COLO668 (cell line): ENCODE results near the gene MAP3K19.
"Not testable (repeated sequence)": the region's sequence is repeated elsewhere in the genome, so short reads cannot be mapped to it uniquely, and the experiment has no call there.

ENCODE experiments used
- DNase-seq: peaks from one replicate; lab custom pipeline; 2025; ENCODE audit not compliant: unreplicated experiment; lab: John Stamatoyannopoulos, UW

The MAP3K19 gene

GRCh38 chr2:135052997-135053474 lies 5.8 kb upstream of the MAP3K19 start:
- no peak for DNase-seq

GRCh38 chr2:135052042-135052876 lies 5.0 kb upstream of the MAP3K19 start, which contains the start of gene RAB3GAP1:
Gene RAB3GAP1 (plus strand): TSS chr2:135052292. CDS start chr2:135052308, 16 bp downstream.
- peak; percentile 76 for DNase-seq

GRCh38 chr2:135050684-135051083 lies 3.4 kb upstream of the MAP3K19 start:
- no peak for DNase-seq

GRCh38 chr2:135050132-135050531 lies 2.9 kb upstream of the MAP3K19 start:
- DNase-seq: no peak

- DNase-seq: no peak
Measured at GRCh38 chr2:135048122-135048521, 875 bp upstream of the MAP3K19 start.

GRCh38 chr2:135043345-135043744 lies 3.9 kb downstream of the MAP3K19 start:
- DNase-seq: no peak

- no peak for DNase-seq
Measured at GRCh38 chr2:135037831-135038230, 9.4 kb downstream of the MAP3K19 start.

GRCh38 chr2:135033216-135033615 lies 14.0 kb downstream of the MAP3K19 start:
- not testable (repeated sequence) for DNase-seq

GRCh38 chr2:135030826-135031225 lies 16.4 kb downstream of the MAP3K19 start:
- DNase-seq: no peak

GRCh38 chr2:135029481-135030134 lies 17.6 kb downstream of the MAP3K19 start:
- DNase-seq: no peak

- DNase-seq: no peak
Measured at GRCh38 chr2:135023886-135024485, 23.3 kb downstream of the MAP3K19 start.

GRCh38 chr2:135022952-135023880 lies 24.0 kb downstream of the MAP3K19 start:
- DNase-seq: no peak

- no peak for DNase-seq
Measured at GRCh38 chr2:135021618-135022017, 25.6 kb downstream of the MAP3K19 start.

- DNase-seq: no peak
Measured at GRCh38 chr2:135011633-135012032, 35.6 kb downstream of the MAP3K19 start.

- DNase-seq: no peak
Measured at GRCh38 chr2:135010200-135010942, 36.9 kb downstream of the MAP3K19 start.

- no peak for DNase-seq
Measured at GRCh38 chr2:135009339-135009738, 37.9 kb downstream of the MAP3K19 start.

- no peak for DNase-seq
Measured at GRCh38 chr2:135005753-135006152, 41.5 kb downstream of the MAP3K19 start.

GRCh38 chr2:135004005-135004746 lies 43.1 kb downstream of the MAP3K19 start:
- peak; percentile 76 for DNase-seq

GRCh38 chr2:135002836-135003235 lies 44.4 kb downstream of the MAP3K19 start:
- DNase-seq: no peak
